HG02759 (cell line): ENCODE data around the gene PDLIM7.

ENCODE experiments used
- ATAC-seq: cut with Tn5 transposase; IDR thresholded peaks from one replicate; pipeline ENCODE4 v1.9.1; 2021; ENCODE audit warnings: mild to moderate bottlenecking, moderate library complexity; ENCODE audit not compliant: unreplicated experiment

Gene PDLIM7

GRCh38 chr5:177458912-177459350, 38.5 kb downstream of the PDLIM7 start:
- ATAC-seq, result no peak

- no peak for ATAC-seq
Measured at GRCh38 chr5:177457852-177458681, 39.3 kb downstream of the PDLIM7 start.

- peak; percentile 32 for ATAC-seq
Measured at GRCh38 chr5:177456976-177457851, 40.2 kb downstream of the PDLIM7 start.

- no peak for ATAC-seq
Measured at GRCh38 chr5:177456591-177456964, 40.8 kb downstream of the PDLIM7 start.

GRCh38 chr5:177455661-177456590, 41.5 kb downstream of the PDLIM7 start:
- peak; percentile 17 for ATAC-seq

- ATAC-seq, result peak; percentile 56
Measured at GRCh38 chr5:177455036-177455660, 42.3 kb downstream of the PDLIM7 start.

GRCh38 chr5:177454397-177455035, 42.9 kb downstream of the PDLIM7 start:
- ATAC-seq, result peak; percentile 61

GRCh38 chr5:177453852-177454396, 43.5 kb downstream of the PDLIM7 start:
- ATAC-seq, result no peak

GRCh38 chr5:177452688-177453638, 44.4 kb downstream of the PDLIM7 start:
- ATAC-seq, result no peak

- ATAC-seq, result no peak
Measured at GRCh38 chr5:177450667-177451424, 46.6 kb downstream of the PDLIM7 start.

- ATAC-seq, result no peak
Measured at GRCh38 chr5:177449140-177450061, 48.0 kb downstream of the PDLIM7 start.

GRCh38 chr5:177448244-177448950, 49.0 kb downstream of the PDLIM7 start:
- ATAC-seq, result no peak

- ATAC-seq, result no peak
Measured at GRCh38 chr5:177447611-177448243, 49.7 kb downstream of the PDLIM7 start.

- ATAC-seq, result peak; percentile 42
Measured at GRCh38 chr5:177447066-177447610, 50.3 kb downstream of the PDLIM7 start.
